ENCODE results near the gene PLEKHM3.

- TF ChIP-seq POLR2A (IDR thresholded peaks at IDR 0.05): no peak
- TF ChIP-seq CTCF (IDR thresholded peaks at IDR 0.05): no peak
These were observed 69.9 kb downstream of the PLEKHM3 start for GRCh38 chr2:207955456-207955855.

Measured in right lobe of liver (tissue), 4 donors.